Chondrocyte (in vitro differentiated cells): ENCODE results near the gene TAS2R43. TPM values are rescaled to one million over a fixed set of nuclear protein-coding genes. Genes with fewer than 3 reads are reported as not detected.
A peak's percentile ranks its signal among the peaks of the same experiment; 100 is the strongest.
"Not testable (repeated sequence)": the region's sequence is repeated elsewhere in the genome, so short reads cannot be mapped to it uniquely, and the experiment has no call there.

Experiments used
- DNase-seq: peaks from one replicate; pipeline ENCODE4 v3.0.0; 2021; ENCODE audit warnings: mixed read lengths, low spot score
- H3K27ac Mint-ChIP-seq: one replicate; pipeline ENCODE4 v1.8.0; 2021; ENCODE audit warnings: mild to moderate bottlenecking, moderate library complexity, mixed read lengths; ENCODE audit not compliant: unreplicated experiment
- H3K27me3 Mint-ChIP-seq: 2 replicates; pipeline ENCODE4 v1.8.0; 2021; ENCODE audit warnings: low read depth, mixed read lengths
- H3K36me3 Mint-ChIP-seq: 2 replicates; pipeline ENCODE4 v1.8.0; 2021; ENCODE audit warnings: low read depth, mixed read lengths
- H3K4me1 Mint-ChIP-seq: 2 replicates; pipeline ENCODE4 v1.8.0; 2021; ENCODE audit warnings: low read depth, mild to moderate bottlenecking, mixed read lengths
- H3K4me3 Mint-ChIP-seq: one replicate; pipeline ENCODE4 v1.8.0; 2021; ENCODE audit warnings: mild to moderate bottlenecking, moderate library complexity, mixed read lengths; ENCODE audit not compliant: unreplicated experiment
- H3K9me3 Mint-ChIP-seq: 2 replicates; pipeline ENCODE4 v1.8.0; 2021; ENCODE audit warnings: low read depth, mixed read lengths
- CTCF ChIP-seq: fragments of 200-600 bp; sonication (generic); IDR thresholded peaks from 2 replicates; pipeline ENCODE4 v1.5.0; 2021; ENCODE audit warnings: antibody characterized with exemption, mild to moderate bottlenecking, moderate library complexity
- total RNA-seq: library from RNA; stranded (reverse); gene quantifications from 3 replicates; pipeline ENCODE4 v1.2.1, GENCODE V29; 2021

TAS2R43 gene
- total RNA-seq, 1 donor from 2014 or later = 0.22 TPM

GRCh38 chr12:11067514-11067913, 24.6 kb downstream of the TAS2R43 start:
- Mint-ChIP-seq H3K4me3 (no peak overlapping the region), H3K9me3 (peaks cover 4% of the 10 kb centered on the region), H3K27ac (no peak overlapping the region), H3K4me1 (peaks cover 3% of the 10 kb centered on the region), H3K27me3 (no peaks in the 10 kb centered on the region), H3K36me3 (peaks cover 3% of the 10 kb centered on the region)
- no peak for DNase-seq
- TF ChIP-seq CTCF = no peak

- not testable (repeated sequence) for H3K4me1 Mint-ChIP-seq, H3K36me3 Mint-ChIP-seq, H3K27me3 Mint-ChIP-seq, H3K27ac Mint-ChIP-seq, H3K4me3 Mint-ChIP-seq, H3K9me3 Mint-ChIP-seq, DNase-seq
Observed at GRCh38 chr12:11062194-11062593, 29.9 kb downstream of the TAS2R43 start, which contains the start of gene TAS2R46. Gene TAS2R46 (minus strand): TSS chr12:11062294. CDS start chr12:11062294, 0 bp downstream.

GRCh38 chr12:11059784-11060183, 32.3 kb downstream of the TAS2R43 start:
- no peak overlapping the region for H3K4me3 Mint-ChIP-seq
- no peak for TF ChIP-seq CTCF
- H3K27ac Mint-ChIP-seq = no peak overlapping the region
- H3K36me3 Mint-ChIP-seq = peaks cover 1% of the 10 kb centered on the region
- no peaks in the 10 kb centered on the region for H3K9me3 Mint-ChIP-seq
- peaks cover 3% of the 10 kb centered on the region for H3K4me1 Mint-ChIP-seq
- H3K27me3 Mint-ChIP-seq = no peaks in the 10 kb centered on the region
- DNase-seq = no peak

- no peak overlapping the region for H3K27ac Mint-ChIP-seq
Observed at GRCh38 chr12:11059041-11059440, 33.1 kb downstream of the TAS2R43 start.

GRCh38 chr12:11055306-11055705, 36.8 kb downstream of the TAS2R43 start:
- Mint-ChIP-seq H3K9me3 (peaks cover 13% of the 10 kb centered on the region), H3K4me3 (no peak overlapping the region), H3K36me3 (peaks cover 9% of the 10 kb centered on the region), H3K4me1 (peaks cover 3% of the 10 kb centered on the region), H3K27me3 (no peaks in the 10 kb centered on the region), H3K27ac (no peak overlapping the region)
- DNase-seq = no peak
- no peak for TF ChIP-seq CTCF

More at GRCh38 chr12:11059041-11059440, 33.1 kb downstream of the TAS2R43 start:
- Mint-ChIP-seq H3K4me1 (peaks cover 3% of the 10 kb centered on the region), H3K27me3 (no peaks in the 10 kb centered on the region), H3K9me3 (no peaks in the 10 kb centered on the region), H3K36me3 (peaks cover 1% of the 10 kb centered on the region), H3K4me3 (no peak overlapping the region)
- DNase-seq = no peak
- TF ChIP-seq CTCF = no peak

- Mint-ChIP-seq H3K27ac (peak overlapping the region; percentile 27), H3K36me3 (peaks cover 18% of the 10 kb centered on the region), H3K9me3 (peaks cover 21% of the 10 kb centered on the region)
- not testable (repeated sequence) for H3K4me1 Mint-ChIP-seq, H3K27me3 Mint-ChIP-seq, H3K4me3 Mint-ChIP-seq, DNase-seq
Observed at GRCh38 chr12:11049806-11050531, 42.1 kb downstream of the TAS2R43 start.

GRCh38 chr12:11041366-11041765, 50.7 kb downstream of the TAS2R43 start:
- Mint-ChIP-seq H3K36me3 (peaks cover 11% of the 10 kb centered on the region), H3K9me3 (peaks cover 13% of the 10 kb centered on the region)
- H3K27me3 Mint-ChIP-seq, H3K4me1 Mint-ChIP-seq, H3K27ac Mint-ChIP-seq, H3K4me3 Mint-ChIP-seq, DNase-seq: not testable (repeated sequence)
